K562 (cell line): ENCODE data around the gene UBE2I. TPM values are rescaled to one million over a fixed set of nuclear protein-coding genes. Genes with fewer than 3 reads are reported as not detected.

ENCODE experiments used
- ATAC-seq: fragments of 200-7000 bp; cut with Tn5 transposase; 3 replicates; pipeline ENCODE4 v1.9.1; 2020; ENCODE audit warnings: moderate library complexity
- BruUV-seq: library from RNA; stranded (reverse); fragments of 400-500 nt; replicated peaks from 2 replicates; lab custom pipeline; 2021; lab: Mats Ljungman, UMichigan
- CTCF ChIA-PET: fragments of 300-600 bp; formaldehyde crosslinking; extraction: SDS; loops from one replicate; lab custom pipeline; 2021; ENCODE audit warnings: low intra/inter-chr PET ratio; lab: Yijun Ruan, JAX
- POLR2A ChIA-PET: fragments of 300-600, 350-650 bp; sonication (Branson Sonifier 250); formaldehyde crosslinking; extraction: SDS; loops from one replicate; lab custom pipeline; 2021; ENCODE audit warnings: antibody characterized with exemption, inconsistent platforms; lab: Yijun Ruan, JAX
- DNase-seq, 4 experiments: peaks; one replicate each; pipeline versions ENCODE4 v3.0.0 to v3.0.0-alpha.2; 2011 to 2018; ENCODE audit warnings: low spot score in 3 of 4, mixed read lengths in 3 of 4; ENCODE audit errors: extremely low read depth in 1 of 4
- FAIRE-seq: peaks from 2 replicates; lab custom pipeline; 2011; peaks lifted over from hg19 to GRCh38; lab: Jason Lieb, UNC
- H2AFZ ChIP-seq: 2 replicates; pipeline ENCODE4 v1.6.0; 2011; ENCODE audit warnings: low read depth, low read length, control low read depth, inconsistent platforms
- H3K27ac ChIP-seq: fragments of 200-600 bp; 3 replicates; pipeline ENCODE4 v1.8.0; 2011; ENCODE audit warnings: low read depth, mild to moderate bottlenecking, control low read depth, inconsistent platforms, low read length, moderate library complexity, mixed read lengths; ENCODE audit errors: extremely low read depth
- H3K27me3 ChIP-seq, 2 experiments: fragments of 300-600 bp in 1 of 2; 2 replicates in 1 of 2; 3 replicates in 1 of 2; pipeline versions ENCODE4 v1.6.0 to v1.8.0; 2011; ENCODE audit warnings: inconsistent platforms in 2 of 2, low read length in 2 of 2, mild to moderate bottlenecking in 1 of 2, mixed read lengths in 1 of 2, moderate library complexity in 1 of 2; ENCODE audit not compliant: control insufficient read depth in 2 of 2, insufficient read depth in 2 of 2
- H3K36me3 ChIP-seq: fragments of 300-600 bp; 3 replicates; pipeline ENCODE4 v1.8.0; 2011; ENCODE audit warnings: mild to moderate bottlenecking, low read length, inconsistent platforms; ENCODE audit not compliant: control insufficient read depth, insufficient read depth
- H3K4me1 ChIP-seq, 2 experiments: fragments of 200-600 bp in 1 of 2; replicated peaks in 1 of 2; 2 replicates in 1 of 2; 3 replicates in 1 of 2; pipeline versions ENCODE4 v1.5.1 to v1.8.0; 2011; ENCODE audit warnings: inconsistent platforms in 2 of 2, low read length in 2 of 2, mild to moderate bottlenecking in 1 of 2, mixed read lengths in 1 of 2, moderate library complexity in 1 of 2; ENCODE audit not compliant: control insufficient read depth in 2 of 2, insufficient read depth in 2 of 2
- H3K4me2 ChIP-seq: 2 replicates; pipeline ENCODE4 v1.6.1; 2011; ENCODE audit warnings: low read length, control low read depth, inconsistent platforms, mixed read lengths; ENCODE audit not compliant: insufficient read depth
- H3K4me3 ChIP-seq: fragments of 200-600 bp; sonication (generic), shearing (Covaris generic); 2 replicates; pipeline ENCODE4 v1.5.1; 2016; ENCODE audit warnings: control low read depth, inconsistent platforms
- H3K79me2 ChIP-seq: fragments of 200-600 bp; 3 replicates; pipeline ENCODE4 v1.8.0; 2011; ENCODE audit warnings: low read length, inconsistent platforms; ENCODE audit not compliant: control insufficient read depth, insufficient read depth
- H3K9ac ChIP-seq, 2 experiments: 2 replicates each; pipeline versions ENCODE4 v1.6.0 to v1.6.1; 2011; ENCODE audit warnings: low read depth in 2 of 2, low read length in 2 of 2, control low read depth in 1 of 2, inconsistent platforms in 1 of 2, mild to moderate bottlenecking in 1 of 2, mixed read lengths in 1 of 2; ENCODE audit not compliant: insufficient read depth in 1 of 2
- H3K9me1 ChIP-seq: one replicate; pipeline ENCODE4 v1.6.0; 2011; ENCODE audit warnings: inconsistent platforms, mild to moderate bottlenecking, low read length, moderate library complexity; ENCODE audit not compliant: control insufficient read depth, insufficient read depth
- H3K9me3 ChIP-seq: replicated peaks from 2 replicates; pipeline ENCODE4 v1.5.1; 2011; ENCODE audit warnings: low read depth, low read length, inconsistent platforms; ENCODE audit not compliant: control insufficient read depth, insufficient read depth
- H4K20me1 ChIP-seq: replicated peaks from 2 replicates; pipeline ENCODE4 v1.6.1; 2011; ENCODE audit warnings: low read length, inconsistent platforms, mixed read lengths; ENCODE audit not compliant: control insufficient read depth, insufficient read depth
- ATF7 ChIP-seq: fragments of 450-650 bp; IDR thresholded peaks from 2 replicates; pipeline ENCODE4 v1.7.1; 2014; ENCODE audit warnings: mild to moderate bottlenecking, moderate library complexity
- CREB5 ChIP-seq: fragments of 250-450 bp; sonication (Bioruptor Pico); IDR thresholded peaks from 2 replicates; pipeline ENCODE4 v1.5.0; 2020; ENCODE audit warnings: mild to moderate bottlenecking
- MXI1 ChIP-seq: IDR thresholded peaks from 2 replicates; pipeline ENCODE4 v1.6.1; 2011; ENCODE audit warnings: low read depth, mild to moderate bottlenecking, improper control_type of control experiment, low read length
- POLR2G ChIP-seq: fragments of 200-400 bp; formaldehyde crosslinking; IDR thresholded peaks from 2 replicates; pipeline ENCODE4 v1.6.1; 2017; ENCODE audit warnings: low read depth, mild to moderate bottlenecking, antibody characterized with exemption, low read length, moderate library complexity
- PRPF4 ChIP-seq: fragments of 200-400 bp; formaldehyde crosslinking; IDR thresholded peaks from one replicate; pipeline ENCODE4 v1.6.1; 2017; ENCODE audit warnings: low read length, low read depth, mild to moderate bottlenecking; ENCODE audit not compliant: insufficient read depth, poor library complexity, severe bottlenecking
- RBM22 ChIP-seq: fragments of 200-400 bp; formaldehyde crosslinking; IDR thresholded peaks from 2 replicates; pipeline ENCODE4 v1.6.1; 2018; ENCODE audit warnings: low read length, low read depth; ENCODE audit not compliant: poor library complexity, severe bottlenecking
- SMAD2 ChIP-seq: fragments of 150-350 bp; IDR thresholded peaks from 2 replicates; pipeline ENCODE4 v1.6.1; 2014; ENCODE audit warnings: low read depth, mild to moderate bottlenecking, low read length
- ZFPM2 ChIP-seq: fragments of 250-450 bp; sonication (Bioruptor Pico); IDR thresholded peaks from 2 replicates; pipeline ENCODE4 v1.5.1; 2022; ENCODE audit warnings: mild to moderate bottlenecking
- ZNF280A ChIP-seq: fragments of 450-650 bp; IDR thresholded peaks from 2 replicates; pipeline ENCODE4 v1.6.1; 2018; ENCODE audit warnings: mild to moderate bottlenecking, low read depth; ENCODE audit not compliant: partially characterized antibody
- ZNF384 ChIP-seq: IDR thresholded peaks from 2 replicates; pipeline ENCODE4 v1.6.1; 2012; ENCODE audit warnings: low read depth, low read length, improper control_type of control experiment
- ZNF717 ChIP-seq: fragments of 250-450 bp; sonication (Bioruptor Pico); IDR thresholded peaks from 2 replicates; pipeline ENCODE4 v1.5.0; 2021
- WGBS: fragments of 100-300 bp; shearing (Covaris generic); methylation state at CpG from one replicate; pipeline ENCODE4 v1.1.6; 2016; ENCODE audit warnings: low coverage, mixed read lengths; ENCODE audit not compliant: insufficient coverage; ENCODE audit errors: missing lambda C conversion rate; 5-methylcytosine and 5-hydroxymethylcytosine counted together
- in situ Hi-C: fragments of 300-500 bp; cut with MboI; formaldehyde crosslinking; loops from 4 replicates; pipeline ENCODE4 v1.15.0; 2018; ENCODE audit warnings: inconsistent platforms, mixed read lengths
- intact Hi-C: fragments of 100-400 bp; cut with micrococcal nuclease; formaldehyde crosslinking; loops from 2 replicates; pipeline ENCODE4 v1.14.2; 2022
- polyA plus RNA-seq, 8 experiments: library from polyadenylated mRNA; depleted of rRNA in 4 of 8; stranded (reverse) in 5 of 8; unstranded in 3 of 8; fragments of >200 nt; fragmentation: Nextera tagmentation in 2 of 8; fragmentation: Illumina TruSeq in 1 of 8; extraction: Ambion mirVana in 2 of 8; extraction: Trizol in 1 of 8; gene quantifications; 2 replicates each; pipeline versions ENCODE4 v1.2.1 to v1.2.3, GENCODE V29; 2011 to 2014; ENCODE audit warnings: inconsistent platforms in 1 of 8, missing spikeins in 1 of 8
- total RNA-seq, 7 experiments: library from RNA; depleted of rRNA in 6 of 7; stranded (reverse); fragments of >200 nt in 6 of 7; fragmentation: Illumina TruSeq in 2 of 7; extraction: Trizol in 2 of 7; gene quantifications; 2 replicates each; pipeline versions ENCODE4 v1.2.1 to v1.2.3, GENCODE V29; 2011 to 2021; ENCODE audit warnings: low replicate concordance in 1 of 7
- TF ChIP-seq, protein P1 (sequence below): fragments of 450-650 bp; IDR thresholded peaks from 2 replicates; pipeline ENCODE4 v1.6.1; 2016; ENCODE audit warnings: mild to moderate bottlenecking

Gene UBE2I
- total and polyA plus RNA-seq, 9 of the 15 experiments (the other 6 are each of a cell fraction or from before 2014, with no cell fraction given) = 36.6 to 254 (median 104) TPM

DNA sequence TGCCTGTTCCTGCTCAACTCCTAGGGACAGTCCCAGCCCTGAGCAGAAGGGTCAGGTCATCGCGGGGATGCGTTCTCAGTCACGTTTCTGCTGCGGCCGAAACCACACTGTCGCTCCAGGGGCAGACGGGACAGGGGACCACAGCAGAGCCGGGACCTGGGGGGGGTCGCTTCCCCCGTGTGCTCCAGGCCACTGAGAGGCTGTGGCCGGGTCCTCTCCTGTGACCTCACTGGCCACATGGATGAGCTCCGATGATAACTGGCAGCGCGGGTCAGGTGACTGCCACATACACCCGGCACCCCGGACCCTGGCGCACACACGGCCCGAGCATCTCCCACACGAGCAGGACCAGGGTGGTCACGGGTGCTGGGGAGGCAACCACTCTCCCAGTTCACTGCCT is 55.1 kb downstream of the UBE2I start:
- WGBS = 78% methylated on average over 16 of the region's 22 CpGs

More for the DNA sequence above, 55.1 kb downstream of the UBE2I start:
- POLR2A ChIA-PET = interaction anchor here (0.8 to 8.1 kb wide), 6 partner anchors 11 to 597 kb away, joined by 3 to 73 read pairs (median 4); no protein-coding TSS in a partner anchor
- H3K4me1 ChIP-seq = peaks cover 0 to 48% of the 10 kb centered on the region in 2 experiments; a peak in 2 of 5 replicates
- no peak for DNase-seq
- H3K9ac ChIP-seq = peak overlapping the region in 1 of 2 experiments; percentile 20; a peak in 1 of 4 replicates
- 0 out of 2 replicates have a peak, but pooled peaks cover 12% of the 10 kb centered on the region for H4K20me1 ChIP-seq
- TF ChIP-seq RBM22 (peak; percentile 34), MXI1 (no peak), ZNF384 (no peak), PRPF4 (no peak), ZNF717 (CRISPR knock-in tag) (no peak), ATF7 (no peak), SMAD2 (no peak), ZNF280A (no peak), CREB5 (no peak), POLR2G (peak; percentile 35; the same call in 1 of the 2 replicates), ZFPM2 (CRISPR knock-in tag) (no peak)
- TF ChIP-seq, protein P1, sequence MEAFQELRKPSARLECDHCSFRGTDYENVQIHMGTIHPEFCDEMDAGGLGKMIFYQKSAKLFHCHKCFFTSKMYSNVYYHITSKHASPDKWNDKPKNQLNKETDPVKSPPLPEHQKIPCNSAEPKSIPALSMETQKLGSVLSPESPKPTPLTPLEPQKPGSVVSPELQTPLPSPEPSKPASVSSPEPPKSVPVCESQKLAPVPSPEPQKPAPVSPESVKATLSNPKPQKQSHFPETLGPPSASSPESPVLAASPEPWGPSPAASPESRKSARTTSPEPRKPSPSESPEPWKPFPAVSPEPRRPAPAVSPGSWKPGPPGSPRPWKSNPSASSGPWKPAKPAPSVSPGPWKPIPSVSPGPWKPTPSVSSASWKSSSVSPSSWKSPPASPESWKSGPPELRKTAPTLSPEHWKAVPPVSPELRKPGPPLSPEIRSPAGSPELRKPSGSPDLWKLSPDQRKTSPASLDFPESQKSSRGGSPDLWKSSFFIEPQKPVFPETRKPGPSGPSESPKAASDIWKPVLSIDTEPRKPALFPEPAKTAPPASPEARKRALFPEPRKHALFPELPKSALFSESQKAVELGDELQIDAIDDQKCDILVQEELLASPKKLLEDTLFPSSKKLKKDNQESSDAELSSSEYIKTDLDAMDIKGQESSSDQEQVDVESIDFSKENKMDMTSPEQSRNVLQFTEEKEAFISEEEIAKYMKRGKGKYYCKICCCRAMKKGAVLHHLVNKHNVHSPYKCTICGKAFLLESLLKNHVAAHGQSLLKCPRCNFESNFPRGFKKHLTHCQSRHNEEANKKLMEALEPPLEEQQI = no peak
- H3K27me3 ChIP-seq = no peaks in the 10 kb centered on the region
- in situ Hi-C loops (no loop called here), intact Hi-C loops (no loop called here)
- H3K9me3 ChIP-seq = no peaks in the 10 kb centered on the region
- peaks cover 14% of the 10 kb centered on the region for H3K79me2 ChIP-seq
- FAIRE-seq = no peak
- no peak overlapping the region for H3K4me3 ChIP-seq
- no peak overlapping the region for H3K4me2 ChIP-seq
- H3K27ac ChIP-seq = no peak overlapping the region
- CTCF ChIA-PET = interaction anchor here (0.7 kb wide), 1 partner anchor 35 kb away, joined by 3 read pairs; no protein-coding TSS in a partner anchor
- no peaks in the 10 kb centered on the region for H3K9me1 ChIP-seq
- peaks cover 78% of the 10 kb centered on the region; the same call in 2 of the 3 replicates for H3K36me3 ChIP-seq
- no peak for ATAC-seq
- BruUV-seq = no TSS peak
- no peak overlapping the region for H2AFZ ChIP-seq
